ENCODE measurements around the gene MAP2K3. TPM values are rescaled to one million over a fixed set of nuclear protein-coding genes. Genes with fewer than 3 reads are reported as not detected.

The MAP2K3 gene
- total RNA-seq (100 to 1,000 TPM in 1 of 5 donors, 10 to 100 TPM in 4; 22.6 to 101 (median 66.2) TPM), polyA plus RNA-seq (10 to 100 TPM; 27.8 to 41.2 (median 40.6) TPM)
- long read RNA-seq, donor 1, partial matches to known transcripts = 0 of 2 reads
- long read RNA-seq, donor 1, other reads (novel, unspliced or antisense) = 0 of 2 reads
- long read RNA-seq, donor 2, transcript MAP2K3-202 (12 exons, 2,303 nt) = major isoform, 5 of 5 reads
- long read RNA-seq, donor 2, partial matches to known transcripts = 0 of 5 reads
- long read RNA-seq, donor 2, other reads (novel, unspliced or antisense) = 0 of 5 reads
- long read RNA-seq, donor 3, partial matches to known transcripts = 0 of 3 reads
- long read RNA-seq, donor 3, other reads (novel, unspliced or antisense) = 0 of 3 reads
- long read RNA-seq, donor 4 = 0 reads
- long read RNA-seq, donor 5, transcript MAP2K3-202 (12 exons, 2,303 nt) = major isoform, 10 of 10 reads
- long read RNA-seq, donor 5, partial matches to known transcripts = 0 of 10 reads
- long read RNA-seq, donor 5, other reads (novel, unspliced or antisense) = 0 of 10 reads
- long read RNA-seq, donor 6, transcript MAP2K3-202 (12 exons, 2,303 nt) = major isoform, 12 of 25 reads
- long read RNA-seq, donor 6, partial matches to known transcripts = 11 of 25 reads
- long read RNA-seq, donor 6, other reads (novel, unspliced or antisense) = 0 of 25 reads
- long read RNA-seq, donor 7, partial matches to known transcripts = 0 of 5 reads
- long read RNA-seq, donor 7, other reads (novel, unspliced or antisense) = 0 of 5 reads
- long read RNA-seq, donor 8, transcript MAP2K3-202 (12 exons, 2,303 nt) = major isoform, 6 of 8 reads
- long read RNA-seq, donor 8, partial matches to known transcripts = 0 of 8 reads
- long read RNA-seq, donor 8, other reads (novel, unspliced or antisense) = 0 of 8 reads
- long read RNA-seq, donor 9, partial matches to known transcripts = 0 of 4 reads
- long read RNA-seq, donor 9, other reads (novel, unspliced or antisense) = 0 of 4 reads
- long read RNA-seq, donor 10, partial matches to known transcripts = 0 of 4 reads
- long read RNA-seq, donor 10, other reads (novel, unspliced or antisense) = 0 of 4 reads

DNA sequence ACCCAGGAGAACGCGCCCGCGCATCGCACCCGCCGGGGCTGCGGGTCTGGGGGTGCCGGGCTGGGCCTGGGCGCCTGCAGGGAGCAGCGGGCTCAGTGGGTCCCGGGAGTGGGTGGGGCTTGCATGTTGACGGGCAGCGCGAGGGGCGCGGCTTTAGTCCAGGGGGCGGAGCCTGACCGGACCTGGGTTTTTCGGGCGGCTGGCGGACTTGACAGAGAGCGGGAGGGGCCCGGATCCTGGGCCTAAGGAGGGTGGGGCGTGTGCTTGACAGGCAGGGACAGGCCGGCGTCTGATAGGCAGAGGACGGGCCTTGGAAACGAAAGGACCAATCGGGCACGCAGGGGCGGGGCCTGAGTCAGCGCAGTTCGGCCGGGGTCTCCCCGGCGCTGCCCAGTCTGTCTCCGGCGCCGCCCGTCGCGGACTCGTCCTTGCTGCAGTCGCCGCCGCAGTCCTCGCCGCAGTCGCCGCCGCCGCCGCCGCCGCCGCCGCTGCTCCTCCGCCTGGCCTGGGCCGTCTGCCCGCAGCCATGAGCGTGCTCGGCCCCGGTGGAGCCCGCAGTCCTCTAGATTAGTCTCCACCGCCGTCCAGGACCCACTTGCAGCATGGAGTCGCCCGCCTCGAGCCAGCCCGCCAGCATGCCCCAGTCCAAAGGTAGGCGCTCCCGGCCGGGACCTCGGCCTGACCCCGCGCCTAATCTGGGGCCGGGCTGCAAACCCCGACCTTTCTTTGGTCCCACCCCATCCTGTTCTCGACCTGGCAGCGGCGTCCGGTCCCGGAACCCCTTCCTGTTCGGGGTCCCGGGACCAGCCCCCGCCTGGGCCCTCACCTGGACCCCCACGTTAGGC is at the start of gene MAP2K3:
MAP2K3 (plus strand) TSS at position 393 of the 845 bp plus-strand sequence; CDS start at position 603, 210 bp downstream.
- peak; percentile 100 for DNase-seq
- peak within 1 kb of the TSS; percentile 93 to 98 (median 98) for H3K27ac ChIP-seq
- H3K27me3 ChIP-seq = no peaks in the 10 kb centered on the region
- H3K36me3 ChIP-seq = no peaks in the 10 kb centered on the region
- 0 to 1% (median 0%) methylated on average over 40 to 88 of the region's 88 CpGs for WGBS, 5 donors
- peak within 1 kb of the TSS; percentile 82 to 96 (median 82) for H3K4me3 ChIP-seq
- intact Hi-C loops (cut with DNase I; ENCODE audit: low total_unique reads) = no loop called here
- no peaks in the 10 kb centered on the region for H3K9me3 ChIP-seq
- peaks cover 45 to 74% (median 69%) of the 10 kb centered on the region in 4 donors for H3K4me1 ChIP-seq
- no peak for TF ChIP-seq EP300 (IDR thresholded peaks at IDR 0.05)
- TF ChIP-seq POLR2A (IDR thresholded peaks at IDR 0.05) = peak in 1 of 4 donors; percentile 53
- peak; percentile 58 to 97 (median 94) for TF ChIP-seq POLR2AphosphoS5 (IDR thresholded peaks at IDR 0.05)

DNA sequence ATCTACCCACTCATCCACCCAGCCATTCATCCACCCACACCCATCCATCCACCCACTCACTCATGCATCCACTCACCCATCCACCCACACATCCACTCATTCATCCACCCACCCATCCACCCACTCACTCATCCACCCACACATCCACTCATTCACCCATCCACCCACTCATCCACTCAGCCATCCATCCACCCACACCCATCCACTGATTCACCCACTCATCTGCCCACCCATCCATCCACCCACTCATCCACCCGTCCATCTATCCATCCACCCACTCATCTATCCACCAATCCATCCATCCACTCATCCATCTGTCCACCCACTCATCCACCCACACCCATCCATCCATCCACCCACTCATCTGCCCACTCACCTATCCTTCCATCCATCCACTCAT is 48.6 kb upstream of the MAP2K3 start:
- 69 to 89% (median 79%) methylated on average over 1 of the region's 1 CpG for WGBS, 5 donors
- TF ChIP-seq EP300 (IDR thresholded peaks at IDR 0.05) (no peak), CTCF (IDR thresholded peaks at IDR 0.05) (no peak), POLR2A (IDR thresholded peaks at IDR 0.05) (no peak), POLR2AphosphoS5 (IDR thresholded peaks at IDR 0.05) (no peak)
- H3K36me3 ChIP-seq = peaks cover 0 to 2% (median 0%) of the 10 kb centered on the region in 4 donors
- no peaks in the 10 kb centered on the region for H3K4me1 ChIP-seq
- no peak for DNase-seq
- no peaks in the 10 kb centered on the region for H3K27me3 ChIP-seq
- H3K4me3 ChIP-seq = no peak overlapping the region
- intact Hi-C loops (cut with DNase I; ENCODE audit: low total_unique reads) = no loop called here
- H3K9me3 ChIP-seq = peaks cover 0 to 4% (median 0%) of the 10 kb centered on the region in 4 donors
- H3K27ac ChIP-seq = no peak overlapping the region

- intact Hi-C loops (cut with DNase I; ENCODE audit: low total_unique reads) = no loop called here
- no peaks in the 10 kb centered on the region for H3K9me3 ChIP-seq
- WGBS, 5 donors = 68 to 78% (median 70%) methylated on average over 12 of the region's 12 CpGs
Observed at GRCh38 chr17:21239680-21240368, 44.7 kb upstream of the MAP2K3 start.

More at GRCh38 chr17:21239680-21240368, 44.7 kb upstream of the MAP2K3 start:
- H3K27ac ChIP-seq = no peak overlapping the region
- no peaks in the 10 kb centered on the region for H3K27me3 ChIP-seq
- DNase-seq = no peak
- H3K4me1 ChIP-seq = peaks cover 0 to 3% (median 0%) of the 10 kb centered on the region in 4 donors
- H3K36me3 ChIP-seq = peaks cover 0 to 31% (median 29%) of the 10 kb centered on the region in 4 donors
- no peak for TF ChIP-seq EP300 (IDR thresholded peaks at IDR 0.05)
- TF ChIP-seq POLR2A (IDR thresholded peaks at IDR 0.05) = no peak
- TF ChIP-seq CTCF (IDR thresholded peaks at IDR 0.05) = peak in 3 of 7 experiments; percentile 10 to 34 (median 32)
- TF ChIP-seq POLR2AphosphoS5 (IDR thresholded peaks at IDR 0.05) = no peak
- no peak overlapping the region for H3K4me3 ChIP-seq

All from stomach (tissue), 19 donors.